HG03139 (cell line): Measurements from ENCODE around the gene ITGA8.

Source experiments
- ATAC-seq: cut with Tn5 transposase; IDR thresholded peaks from one replicate; pipeline ENCODE4 v1.9.1; 2021; ENCODE audit not compliant: unreplicated experiment

ITGA8 gene

GRCh38 chr10:15473396-15473767, 246.3 kb downstream of the ITGA8 start:
- ATAC-seq = no peak

GRCh38 chr10:15472431-15473395, 247.0 kb downstream of the ITGA8 start:
- ATAC-seq = no peak

GRCh38 chr10:15472008-15472407, 247.7 kb downstream of the ITGA8 start:
- ATAC-seq = no peak

- no peak for ATAC-seq
Observed at GRCh38 chr10:15469111-15469510, 250.6 kb downstream of the ITGA8 start.

- ATAC-seq = no peak
Observed at GRCh38 chr10:15464381-15464780, 255.3 kb downstream of the ITGA8 start.
